ENCODE measurements around the gene COPG2.
"Not testable (repeated sequence)": the region's sequence is repeated elsewhere in the genome, so short reads cannot be mapped to it uniquely, and the experiment has no call there.

COPG2 gene

GRCh38 chr7:130692396-130692795 lies 23.8 kb upstream of the COPG2 start:
- H3K36me3 ChIP-seq (ENCODE audit: control insufficient read depth, insufficient read depth, low read length); H3K4me1 ChIP-seq (ENCODE audit: control insufficient read depth, insufficient read depth, low read length, poor library complexity, severe bottlenecking); H3K9me3 ChIP-seq (ENCODE audit: control insufficient read depth, low read length); H3K27ac ChIP-seq (ENCODE audit: low read depth, low read length, severe bottlenecking); H3K4me3 ChIP-seq (ENCODE audit: extremely low read depth, insufficient read depth, low read length, poor library complexity, severe bottlenecking): not testable (repeated sequence)
- 100% methylated on average over 1 of the region's 1 CpG; no CpG with 5 or more reads in 1 of the 2 experiments for whole genome bisulfite sequencing, 2 experiments (ENCODE audit: insufficient coverage in 2 of 2)

GRCh38 chr7:130689683-130690082 lies 21.1 kb upstream of the COPG2 start:
- no peaks in the 10 kb centered on the region for H3K36me3 ChIP-seq (ENCODE audit: control insufficient read depth, insufficient read depth, low read length)
- WGBS, 2 experiments (ENCODE audit: insufficient coverage in 2 of 2) = 100% methylated on average over 1 of the region's 1 CpG; no CpG with 5 or more reads in 1 of the 2 experiments
- H3K9me3 ChIP-seq (ENCODE audit: control insufficient read depth, low read length) = peaks cover 6% of the 10 kb centered on the region
- no peak overlapping the region for H3K27ac ChIP-seq (ENCODE audit: low read depth, low read length, severe bottlenecking)
- no peaks in the 10 kb centered on the region for H3K4me1 ChIP-seq (ENCODE audit: control insufficient read depth, insufficient read depth, low read length, poor library complexity, severe bottlenecking)
- H3K4me3 ChIP-seq (ENCODE audit: extremely low read depth, insufficient read depth, low read length, poor library complexity, severe bottlenecking) = no peak overlapping the region

DNA sequence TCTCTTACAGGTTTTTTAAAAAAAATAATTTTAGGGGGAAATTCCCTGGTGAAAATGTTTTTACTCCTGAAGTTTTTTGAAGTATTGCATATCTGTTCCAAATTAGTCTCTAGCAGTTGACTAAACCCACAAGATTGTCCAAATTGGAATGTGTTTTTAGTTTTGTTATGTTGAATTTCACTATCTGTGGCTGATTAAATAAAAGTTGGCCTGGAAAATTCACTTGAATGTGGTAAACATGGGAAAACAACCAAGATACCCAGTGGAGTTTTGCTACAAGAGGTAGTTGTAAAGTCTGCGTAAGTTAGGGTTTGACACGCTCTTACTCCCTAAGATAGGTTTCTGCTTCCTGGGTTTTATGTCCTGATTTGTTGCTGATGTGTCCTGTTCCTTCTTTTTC lies 14.5 kb upstream of the COPG2 start:
- no CpG with 5 or more reads among the region's 2 CpGs for WGBS, 2 experiments (ENCODE audit: insufficient coverage in 2 of 2)
- no peak overlapping the region for H3K4me3 ChIP-seq (ENCODE audit: extremely low read depth, insufficient read depth, low read length, poor library complexity, severe bottlenecking)
- no peaks in the 10 kb centered on the region for H3K4me1 ChIP-seq (ENCODE audit: control insufficient read depth, insufficient read depth, low read length, poor library complexity, severe bottlenecking)
- no peaks in the 10 kb centered on the region for H3K36me3 ChIP-seq (ENCODE audit: control insufficient read depth, insufficient read depth, low read length)
- H3K9me3 ChIP-seq (ENCODE audit: control insufficient read depth, low read length) = no peaks in the 10 kb centered on the region
- H3K27ac ChIP-seq (ENCODE audit: low read depth, low read length, severe bottlenecking) = no peak overlapping the region

GRCh38 chr7:130674456-130674855 lies 5.9 kb upstream of the COPG2 start:
- H3K4me3 ChIP-seq (ENCODE audit: extremely low read depth, insufficient read depth, low read length, poor library complexity, severe bottlenecking) = no peak overlapping the region
- H3K4me1 ChIP-seq (ENCODE audit: control insufficient read depth, insufficient read depth, low read length, poor library complexity, severe bottlenecking) = no peaks in the 10 kb centered on the region
- H3K9me3 ChIP-seq (ENCODE audit: control insufficient read depth, low read length) = no peaks in the 10 kb centered on the region
- H3K27ac ChIP-seq (ENCODE audit: low read depth, low read length, severe bottlenecking) = no peak overlapping the region
- 83 to 100% methylated on average over 1 of the region's 2 CpGs for WGBS, 2 experiments (ENCODE audit: insufficient coverage in 2 of 2)
- no peaks in the 10 kb centered on the region for H3K36me3 ChIP-seq (ENCODE audit: control insufficient read depth, insufficient read depth, low read length)

DNA sequence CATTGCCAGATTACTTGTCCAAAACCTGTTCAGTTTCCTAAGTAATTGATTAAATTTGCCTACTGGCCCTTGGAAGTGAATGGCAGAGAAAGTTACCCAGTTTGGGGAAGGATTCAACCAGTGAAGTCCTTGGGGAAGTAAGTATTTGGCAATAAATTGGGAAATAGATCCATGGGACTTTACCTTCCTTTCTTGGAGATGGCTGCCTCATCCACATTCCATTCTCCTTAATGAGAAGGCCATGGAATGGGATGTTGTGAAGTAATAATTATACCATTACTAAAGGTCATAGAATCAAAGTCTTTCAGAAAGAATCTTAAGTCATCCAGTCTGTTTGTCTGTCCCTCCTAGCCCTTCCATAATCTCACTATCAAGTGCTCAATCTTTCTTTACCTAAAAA lies 4.5 kb upstream of the COPG2 start:
- no peaks in the 10 kb centered on the region for H3K9me3 ChIP-seq (ENCODE audit: control insufficient read depth, low read length)
- H3K4me1 ChIP-seq (ENCODE audit: control insufficient read depth, insufficient read depth, low read length, poor library complexity, severe bottlenecking) = no peaks in the 10 kb centered on the region
- H3K4me3 ChIP-seq (ENCODE audit: extremely low read depth, insufficient read depth, low read length, poor library complexity, severe bottlenecking) = no peak overlapping the region
- no peaks in the 10 kb centered on the region for H3K36me3 ChIP-seq (ENCODE audit: control insufficient read depth, insufficient read depth, low read length)
- no peak overlapping the region for H3K27ac ChIP-seq (ENCODE audit: low read depth, low read length, severe bottlenecking)

DNA sequence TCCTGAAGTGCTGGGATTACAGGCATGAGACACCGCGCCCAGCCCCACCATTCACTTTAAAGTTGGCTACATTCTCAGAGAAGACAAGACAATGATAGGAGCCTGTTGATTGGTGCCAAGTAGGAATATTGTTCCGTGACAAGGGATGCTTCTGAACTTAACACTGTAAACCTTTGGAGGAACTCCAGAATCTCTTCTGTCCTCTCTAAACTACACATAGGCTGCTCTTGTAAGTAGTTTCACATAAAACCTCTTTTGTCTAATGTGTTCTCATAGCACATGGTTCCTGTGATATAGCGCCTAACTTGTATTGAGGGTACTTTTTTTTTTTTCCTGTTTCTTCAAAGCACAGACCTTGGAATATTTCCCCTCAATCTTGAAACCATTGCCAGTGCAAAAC lies 3.6 kb upstream of the COPG2 start:
- 100% methylated on average over 1 to 2 of the region's 4 CpGs for WGBS, 2 experiments (ENCODE audit: insufficient coverage in 2 of 2)
- Histone ChIP-seq H3K36me3 (ENCODE audit: control insufficient read depth, insufficient read depth, low read length) (no peaks in the 10 kb centered on the region), H3K4me3 (ENCODE audit: extremely low read depth, insufficient read depth, low read length, poor library complexity, severe bottlenecking) (no peak overlapping the region), H3K9me3 (ENCODE audit: control insufficient read depth, low read length) (no peaks in the 10 kb centered on the region), H3K27ac (ENCODE audit: low read depth, low read length, severe bottlenecking) (no peak overlapping the region), H3K4me1 (ENCODE audit: control insufficient read depth, insufficient read depth, low read length, poor library complexity, severe bottlenecking) (no peaks in the 10 kb centered on the region)

- 0 to 3% methylated on average over 7 of the region's 12 CpGs for WGBS, 2 experiments (ENCODE audit: insufficient coverage in 2 of 2)
- no peak overlapping the region for H3K27ac ChIP-seq (ENCODE audit: low read depth, low read length, severe bottlenecking)
- H3K9me3 ChIP-seq (ENCODE audit: control insufficient read depth, low read length) = no peaks in the 10 kb centered on the region
- H3K4me1 ChIP-seq (ENCODE audit: control insufficient read depth, insufficient read depth, low read length, poor library complexity, severe bottlenecking) = no peaks in the 10 kb centered on the region
- peak overlapping the region; percentile 59 for H3K4me3 ChIP-seq (ENCODE audit: extremely low read depth, insufficient read depth, low read length, poor library complexity, severe bottlenecking)
- no peaks in the 10 kb centered on the region for H3K36me3 ChIP-seq (ENCODE audit: control insufficient read depth, insufficient read depth, low read length)
Measured at GRCh38 chr7:130669085-130669700, 645 bp upstream of the COPG2 start.

DNA sequence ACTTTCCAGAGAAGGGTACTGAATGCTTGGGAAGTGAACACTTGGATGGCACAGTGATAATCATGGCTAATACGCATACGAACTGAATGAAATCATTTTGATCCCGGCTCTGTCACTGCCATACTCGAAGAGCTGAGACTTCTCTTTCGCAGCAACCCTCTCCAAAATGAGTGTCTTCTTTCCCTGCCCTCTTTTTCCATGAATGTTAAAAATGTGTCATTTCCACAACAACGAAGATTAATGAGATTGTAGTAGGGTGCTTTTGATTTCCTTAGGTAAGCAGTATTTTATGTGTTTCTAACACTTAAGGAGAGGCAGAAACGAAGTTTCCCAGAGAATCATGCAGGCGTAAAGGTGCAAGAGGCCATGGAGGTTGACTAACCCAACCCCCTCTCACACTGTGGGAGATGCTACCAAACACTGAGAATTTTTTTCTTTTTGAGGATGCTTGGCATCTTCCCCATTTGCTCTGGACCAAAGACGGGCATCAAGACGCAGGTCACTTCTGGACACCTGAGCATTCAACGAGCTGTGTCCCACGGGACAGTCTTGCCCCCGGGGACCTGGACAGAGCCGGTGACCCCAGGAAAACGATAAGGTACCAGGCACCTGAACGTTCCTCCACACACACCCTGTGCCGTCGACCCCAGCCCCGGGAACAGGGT lies 823 bp downstream of the COPG2 start:
- Histone ChIP-seq H3K4me1 (ENCODE audit: control insufficient read depth, insufficient read depth, low read length, poor library complexity, severe bottlenecking) (peaks cover 6% of the 10 kb centered on the region), H3K4me3 (ENCODE audit: extremely low read depth, insufficient read depth, low read length, poor library complexity, severe bottlenecking) (peak overlapping the region; percentile 59), H3K9me3 (ENCODE audit: control insufficient read depth, low read length) (no peaks in the 10 kb centered on the region), H3K36me3 (ENCODE audit: control insufficient read depth, insufficient read depth, low read length) (peaks cover 5% of the 10 kb centered on the region), H3K27ac (ENCODE audit: low read depth, low read length, severe bottlenecking) (no peak overlapping the region)
- 29 to 47% methylated on average over 13 to 16 of the region's 19 CpGs for WGBS, 2 experiments (ENCODE audit: insufficient coverage in 2 of 2)

DNA sequence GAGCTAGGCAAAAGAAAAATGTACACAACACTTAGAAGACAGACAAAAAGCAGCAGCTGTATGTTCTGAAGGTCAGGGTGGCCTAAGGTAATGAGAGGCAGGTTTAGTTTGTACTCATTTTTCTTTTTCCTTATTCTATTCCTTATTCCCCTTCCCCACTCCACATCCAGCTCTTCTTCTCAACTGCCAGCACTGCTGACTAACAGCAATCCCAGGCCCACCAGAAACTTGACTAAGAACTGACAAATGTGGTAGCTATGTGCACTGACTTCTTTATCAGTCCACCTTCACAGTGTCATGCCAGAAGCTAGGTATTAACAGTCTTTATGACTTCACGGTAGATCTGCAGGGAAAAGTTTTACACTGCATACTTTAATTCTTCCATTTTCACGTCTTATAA lies 6.1 kb downstream of the COPG2 start:
- Histone ChIP-seq H3K4me3 (ENCODE audit: extremely low read depth, insufficient read depth, low read length, poor library complexity, severe bottlenecking) (no peak overlapping the region), H3K4me1 (ENCODE audit: control insufficient read depth, insufficient read depth, low read length, poor library complexity, severe bottlenecking) (peaks cover 11% of the 10 kb centered on the region), H3K36me3 (ENCODE audit: control insufficient read depth, insufficient read depth, low read length) (peaks cover 28% of the 10 kb centered on the region), H3K27ac (ENCODE audit: low read depth, low read length, severe bottlenecking) (no peak overlapping the region), H3K9me3 (ENCODE audit: control insufficient read depth, low read length) (no peaks in the 10 kb centered on the region)
- WGBS, 2 experiments (ENCODE audit: insufficient coverage in 2 of 2) = no CpG with 5 or more reads among the region's 2 CpGs

DNA sequence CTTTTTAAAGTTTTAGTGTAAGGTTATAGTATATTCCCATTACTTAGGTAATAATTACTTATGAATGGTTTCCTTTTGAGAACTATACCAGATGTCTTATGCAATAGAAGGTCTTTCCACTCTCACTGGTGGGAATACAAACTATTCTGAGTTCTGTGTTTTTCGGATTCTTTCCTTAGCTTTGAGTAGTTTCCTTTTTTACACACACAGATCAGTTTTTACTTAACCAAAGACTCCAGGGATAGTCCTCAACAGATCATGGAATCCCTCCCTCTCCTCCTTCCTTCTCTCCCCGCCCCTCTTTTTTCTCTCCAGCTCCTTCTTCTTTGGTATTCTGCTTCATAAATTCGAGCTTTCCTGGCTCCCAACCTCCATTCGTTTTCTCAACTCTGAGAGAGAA lies 13.3 kb downstream of the COPG2 start:
- no peaks in the 10 kb centered on the region for H3K4me1 ChIP-seq (ENCODE audit: control insufficient read depth, insufficient read depth, low read length, poor library complexity, severe bottlenecking)
- H3K9me3 ChIP-seq (ENCODE audit: control insufficient read depth, low read length) = no peaks in the 10 kb centered on the region
- no peak overlapping the region for H3K27ac ChIP-seq (ENCODE audit: low read depth, low read length, severe bottlenecking)
- 74 to 79% methylated on average over 4 of the region's 4 CpGs for WGBS, 2 experiments (ENCODE audit: insufficient coverage in 2 of 2)
- peaks cover 11% of the 10 kb centered on the region for H3K36me3 ChIP-seq (ENCODE audit: control insufficient read depth, insufficient read depth, low read length)
- no peak overlapping the region for H3K4me3 ChIP-seq (ENCODE audit: extremely low read depth, insufficient read depth, low read length, poor library complexity, severe bottlenecking)

- Histone ChIP-seq H3K27ac (ENCODE audit: low read depth, low read length, severe bottlenecking) (no peak overlapping the region), H3K36me3 (ENCODE audit: control insufficient read depth, insufficient read depth, low read length) (peaks cover 11% of the 10 kb centered on the region), H3K4me1 (ENCODE audit: control insufficient read depth, insufficient read depth, low read length, poor library complexity, severe bottlenecking) (peaks cover under 1% of the 10 kb centered on the region), H3K9me3 (ENCODE audit: control insufficient read depth, low read length) (no peaks in the 10 kb centered on the region), H3K4me3 (ENCODE audit: extremely low read depth, insufficient read depth, low read length, poor library complexity, severe bottlenecking) (no peak overlapping the region)
- 75 to 100% methylated on average over 1 of the region's 1 CpG for WGBS, 2 experiments (ENCODE audit: insufficient coverage in 2 of 2)
Measured at GRCh38 chr7:130654850-130655249, 13.7 kb downstream of the COPG2 start.

Measured in mesodermal cell (in vitro differentiated cells).